BLaER1 (cell line): Measurements from ENCODE around the gene LMO3.

Experiments
- H3K27ac ChIP-seq: shearing (Covaris generic); formaldehyde crosslinking; 2 replicates; pipeline ENCODE4 v1.8.1; 2022
- H3K27me3 ChIP-seq: shearing (Covaris generic); formaldehyde crosslinking; 2 replicates; pipeline ENCODE4 v1.8.1; 2022
- H3K36me3 ChIP-seq: shearing (Covaris generic); formaldehyde crosslinking; 2 replicates; pipeline ENCODE4 v1.8.1; 2022
- H3K4me1 ChIP-seq: shearing (Covaris generic); formaldehyde crosslinking; 2 replicates; pipeline ENCODE4 v1.8.1; 2022
- H3K4me2 ChIP-seq: shearing (Covaris generic); formaldehyde crosslinking; 2 replicates; pipeline ENCODE4 v1.8.1; 2022
- H3K4me3 ChIP-seq: shearing (Covaris generic); formaldehyde crosslinking; 2 replicates; pipeline ENCODE4 v1.8.1; 2022
- H3K9ac ChIP-seq: shearing (Covaris generic); formaldehyde crosslinking; 2 replicates; pipeline ENCODE4 v1.8.1; 2022
- H3K9me3 ChIP-seq: shearing (Covaris generic); formaldehyde crosslinking; 2 replicates; pipeline ENCODE4 v1.8.1; 2022
- H4K20me1 ChIP-seq: shearing (Covaris generic); formaldehyde crosslinking; 2 replicates; pipeline ENCODE4 v1.8.1; 2022
- Cebpa-rat ChIP-seq: shearing (Covaris generic); IDR thresholded peaks from 2 replicates; pipeline ENCODE4 v1.8.1; 2022

The LMO3 gene

DNA sequence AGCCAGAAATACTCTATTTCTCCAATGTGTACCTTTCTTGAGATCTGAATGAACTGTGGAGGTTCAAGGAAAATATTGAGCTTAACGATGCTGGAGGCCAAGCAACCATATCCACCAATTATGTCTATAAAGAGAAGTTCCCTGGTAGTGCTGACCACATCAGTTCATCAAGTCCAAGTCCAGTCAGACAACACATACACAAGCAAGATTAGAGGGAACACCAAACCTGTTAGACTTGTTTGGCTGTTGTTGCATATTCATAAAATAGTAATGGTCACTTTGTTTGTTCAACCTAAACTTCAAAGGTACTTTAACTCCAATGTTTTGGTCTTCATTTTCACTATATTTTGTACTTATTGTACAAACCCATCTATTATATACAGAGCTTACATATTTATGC lies 81.6 kb downstream of the LMO3 start:
- Histone ChIP-seq H3K27me3 (no peaks in the 10 kb centered on the region), H3K4me2 (no peak overlapping the region)

GRCh38 chr12:16523951-16524331 lies 82.0 kb downstream of the LMO3 start:
- no peak overlapping the region for H3K9ac ChIP-seq
- no peaks in the 10 kb centered on the region for H3K4me1 ChIP-seq
- H3K27me3 ChIP-seq = no peaks in the 10 kb centered on the region
- H4K20me1 ChIP-seq = no peaks in the 10 kb centered on the region
- no peak overlapping the region for H3K4me2 ChIP-seq
- H3K27ac ChIP-seq = no peak overlapping the region
- TF ChIP-seq Cebpa-rat = no peak
- H3K9me3 ChIP-seq = no peaks in the 10 kb centered on the region
- no peaks in the 10 kb centered on the region for H3K36me3 ChIP-seq
- no peak overlapping the region for H3K4me3 ChIP-seq

More for the DNA sequence above, 81.6 kb downstream of the LMO3 start:
- H3K9ac ChIP-seq = no peak overlapping the region
- H3K4me3 ChIP-seq = no peak overlapping the region
- H3K9me3 ChIP-seq = no peaks in the 10 kb centered on the region
- no peaks in the 10 kb centered on the region for H3K36me3 ChIP-seq
- no peak for TF ChIP-seq Cebpa-rat
- no peaks in the 10 kb centered on the region for H3K4me1 ChIP-seq
- no peak overlapping the region for H3K27ac ChIP-seq
- no peaks in the 10 kb centered on the region for H4K20me1 ChIP-seq

DNA sequence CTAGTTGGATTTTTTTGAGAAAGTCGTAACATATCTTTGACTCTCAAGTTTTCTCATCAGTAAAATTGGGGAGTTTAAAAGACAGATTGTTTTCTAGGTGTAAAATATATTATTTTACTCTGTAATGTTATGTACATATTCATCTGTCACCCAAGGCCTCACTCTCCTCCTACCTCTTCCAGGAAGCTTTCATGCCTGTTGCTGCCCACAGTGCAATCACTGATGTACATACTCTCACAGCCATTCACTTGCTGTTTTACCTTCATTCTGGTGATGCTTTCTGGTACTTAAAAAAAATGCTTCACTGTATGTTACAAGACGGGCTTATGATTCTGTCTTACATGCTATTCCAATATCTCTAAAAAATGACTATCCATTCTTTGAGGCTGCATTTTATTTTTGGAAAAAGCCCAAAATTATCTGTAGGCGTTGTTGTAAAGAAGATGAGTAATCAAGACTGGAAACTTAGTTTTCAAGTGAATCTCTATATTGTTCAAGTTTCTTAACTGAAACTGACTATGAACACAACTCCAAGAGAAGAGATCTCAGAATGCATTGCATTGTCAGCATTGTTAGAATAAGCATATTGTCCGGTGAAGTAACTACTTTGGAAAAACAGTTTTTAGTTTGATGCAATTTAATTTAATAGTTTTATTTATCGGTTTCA lies 82.5 kb downstream of the LMO3 start:
- H3K36me3 ChIP-seq = no peaks in the 10 kb centered on the region
- no peak overlapping the region for H3K4me2 ChIP-seq
- H4K20me1 ChIP-seq = no peaks in the 10 kb centered on the region
- H3K27me3 ChIP-seq = no peaks in the 10 kb centered on the region
- no peak overlapping the region for H3K4me3 ChIP-seq
- no peak overlapping the region for H3K27ac ChIP-seq
- H3K9ac ChIP-seq = no peak overlapping the region
- no peaks in the 10 kb centered on the region for H3K4me1 ChIP-seq
- TF ChIP-seq Cebpa-rat = no peak
- no peaks in the 10 kb centered on the region for H3K9me3 ChIP-seq

DNA sequence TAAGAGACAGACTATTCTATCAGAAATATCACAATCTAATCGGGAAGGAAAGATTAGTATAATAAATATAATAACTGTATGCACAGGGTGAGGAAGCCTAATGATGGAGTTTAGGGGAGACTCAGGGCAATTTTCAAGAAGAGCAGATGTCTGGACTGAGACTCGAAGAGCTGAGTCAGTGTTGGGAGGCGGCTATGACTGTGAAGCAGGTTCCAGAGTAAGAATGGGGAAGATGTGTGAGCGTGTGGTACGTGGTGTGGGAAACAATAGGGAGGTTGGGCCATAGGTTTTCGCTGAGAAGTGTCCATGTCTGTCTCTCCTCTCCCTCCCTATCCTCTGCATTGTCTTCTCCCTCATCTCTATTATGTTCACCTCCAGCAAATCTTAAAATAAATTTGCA lies 85.6 kb downstream of the LMO3 start:
- Histone ChIP-seq H3K9ac (no peak overlapping the region), H3K36me3 (no peaks in the 10 kb centered on the region), H3K4me3 (no peak overlapping the region), H3K4me2 (no peak overlapping the region), H3K27ac (no peak overlapping the region), H4K20me1 (no peaks in the 10 kb centered on the region), H3K9me3 (no peaks in the 10 kb centered on the region), H3K4me1 (no peaks in the 10 kb centered on the region), H3K27me3 (no peaks in the 10 kb centered on the region)
- TF ChIP-seq Cebpa-rat = no peak

GRCh38 chr12:16515666-16516065 lies 90.3 kb downstream of the LMO3 start:
- no peak overlapping the region for H3K4me3 ChIP-seq
- H3K4me2 ChIP-seq = no peak overlapping the region
- H3K4me1 ChIP-seq = no peaks in the 10 kb centered on the region
- no peak for TF ChIP-seq Cebpa-rat
- H3K9ac ChIP-seq = no peak overlapping the region
- H3K36me3 ChIP-seq = no peaks in the 10 kb centered on the region
- H3K9me3 ChIP-seq = no peaks in the 10 kb centered on the region
- no peaks in the 10 kb centered on the region for H3K27me3 ChIP-seq
- H3K27ac ChIP-seq = no peak overlapping the region
- no peaks in the 10 kb centered on the region for H4K20me1 ChIP-seq

DNA sequence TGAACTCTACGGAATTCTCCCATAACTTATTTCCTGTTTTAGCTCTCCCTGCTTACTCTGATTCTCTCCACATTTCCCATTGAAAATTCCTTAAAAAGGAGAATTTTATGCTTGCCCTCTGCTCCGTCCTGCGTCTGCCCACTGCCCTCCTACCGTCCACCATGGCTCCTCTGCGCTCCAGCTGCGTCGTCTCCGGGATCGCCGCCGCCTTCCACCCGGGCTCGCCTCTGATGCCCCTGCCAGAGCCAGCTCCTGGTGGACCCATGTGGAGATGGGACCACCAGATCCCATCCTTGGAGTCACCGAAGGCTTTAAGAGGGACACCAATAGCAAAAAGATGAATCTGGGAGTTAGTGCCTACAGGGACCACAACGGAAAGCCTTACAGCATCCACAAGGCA lies 92.7 kb downstream of the LMO3 start:
- no peak overlapping the region for H3K9ac ChIP-seq
- no peak overlapping the region for H3K4me3 ChIP-seq
- H4K20me1 ChIP-seq = no peaks in the 10 kb centered on the region
- no peaks in the 10 kb centered on the region for H3K27me3 ChIP-seq
- TF ChIP-seq Cebpa-rat = no peak
- H3K9me3 ChIP-seq = no peaks in the 10 kb centered on the region
- H3K4me1 ChIP-seq = no peaks in the 10 kb centered on the region
- H3K27ac ChIP-seq = no peak overlapping the region
- no peak overlapping the region for H3K4me2 ChIP-seq
- H3K36me3 ChIP-seq = no peaks in the 10 kb centered on the region

DNA sequence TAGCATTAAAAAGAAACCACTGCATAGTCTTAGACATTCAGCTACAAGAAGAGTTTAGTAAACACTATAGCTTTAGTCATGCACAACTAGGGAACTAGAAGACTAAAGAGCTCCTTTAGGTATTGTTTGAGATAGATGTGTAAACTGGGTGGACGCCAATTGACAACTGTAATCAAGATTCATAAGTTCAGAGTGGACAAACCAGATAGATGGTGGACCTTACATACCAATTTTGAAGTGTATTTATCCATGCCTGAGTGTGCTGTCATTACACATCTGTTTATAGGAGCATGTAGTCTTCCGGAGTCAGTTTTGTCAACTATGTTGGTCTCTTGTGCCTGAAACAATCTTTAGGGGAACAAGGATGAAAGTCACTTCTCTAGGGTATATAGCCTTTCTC lies 96.6 kb downstream of the LMO3 start:
- Histone ChIP-seq H3K27me3 (no peaks in the 10 kb centered on the region), H3K36me3 (no peaks in the 10 kb centered on the region), H3K4me3 (no peak overlapping the region), H3K4me2 (no peak overlapping the region), H3K9ac (no peak overlapping the region), H3K9me3 (no peaks in the 10 kb centered on the region), H3K27ac (no peak overlapping the region), H3K4me1 (no peaks in the 10 kb centered on the region), H4K20me1 (no peaks in the 10 kb centered on the region)
- no peak for TF ChIP-seq Cebpa-rat

- TF ChIP-seq Cebpa-rat = no peak
- Histone ChIP-seq H3K4me1 (no peaks in the 10 kb centered on the region), H3K27ac (no peak overlapping the region), H3K4me3 (no peak overlapping the region), H3K36me3 (no peaks in the 10 kb centered on the region), H3K9me3 (no peaks in the 10 kb centered on the region), H3K4me2 (no peak overlapping the region), H3K9ac (no peak overlapping the region), H3K27me3 (no peaks in the 10 kb centered on the region), H4K20me1 (no peaks in the 10 kb centered on the region)
Observed at GRCh38 chr12:16506394-16506793, 99.6 kb downstream of the LMO3 start.

DNA sequence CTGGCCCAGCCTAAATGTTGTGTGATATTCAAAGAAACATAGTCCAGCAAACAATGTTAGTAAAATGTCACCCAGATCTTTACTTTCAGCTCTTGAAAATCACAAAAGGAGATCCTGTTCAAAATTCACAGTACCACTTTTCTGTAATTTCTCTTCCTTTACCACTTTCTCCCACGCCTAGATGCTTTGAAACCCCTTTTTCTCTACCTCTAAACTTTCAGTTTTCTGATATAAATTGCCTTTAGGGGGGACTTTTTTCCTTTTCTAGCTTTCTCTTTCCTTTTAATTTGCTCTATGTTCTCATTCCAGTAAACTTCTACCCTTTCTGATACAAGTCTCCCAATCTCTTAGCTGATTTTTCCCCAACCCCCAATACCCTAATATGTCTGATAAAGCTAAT lies 101.8 kb downstream of the LMO3 start:
- Histone ChIP-seq H3K4me3 (no peak overlapping the region), H3K27me3 (no peaks in the 10 kb centered on the region), H4K20me1 (no peaks in the 10 kb centered on the region), H3K4me2 (no peak overlapping the region), H3K27ac (no peak overlapping the region), H3K9me3 (no peaks in the 10 kb centered on the region), H3K36me3 (no peaks in the 10 kb centered on the region), H3K4me1 (no peaks in the 10 kb centered on the region), H3K9ac (no peak overlapping the region)
- TF ChIP-seq Cebpa-rat = no peak

- H3K4me3 ChIP-seq = no peak overlapping the region
- H3K9me3 ChIP-seq = no peaks in the 10 kb centered on the region
- TF ChIP-seq Cebpa-rat = no peak
- no peak overlapping the region for H3K9ac ChIP-seq
- no peaks in the 10 kb centered on the region for H3K4me1 ChIP-seq
- H3K36me3 ChIP-seq = no peaks in the 10 kb centered on the region
- no peak overlapping the region for H3K27ac ChIP-seq
- no peak overlapping the region for H3K4me2 ChIP-seq
- H3K27me3 ChIP-seq = no peaks in the 10 kb centered on the region
- no peaks in the 10 kb centered on the region for H4K20me1 ChIP-seq
Observed at GRCh38 chr12:16499611-16500010, 106.4 kb downstream of the LMO3 start.
